Coronary artery (tissue), 2 donors: ENCODE measurements around the gene JAG1.
"Not testable (repeated sequence)": the region's sequence is repeated elsewhere in the genome, so short reads cannot be mapped to it uniquely, and the experiment has no call there.

Experiments used
- DNase-seq: peaks from one replicate; pipeline ENCODE4 v3.0.0-alpha.2; 2017; ENCODE audit warnings: low spot score
- H3K27ac ChIP-seq, 2 donors: fragments of 200-600 bp; sonication (generic); one replicate each; pipeline ENCODE4 v1.5.1; 2016 to 2019
- H3K4me3 ChIP-seq: fragments of 200-600 bp; sonication (generic); 2 replicates; pipeline ENCODE4 v1.5.1; 2016; ENCODE audit warnings: mild to moderate bottlenecking, moderate library complexity
- CTCF ChIP-seq: fragments of 200-600 bp; sonication (generic); IDR thresholded peaks from one replicate; pipeline ENCODE4 v1.5.1; 2019; ENCODE audit warnings: antibody characterized with exemption

Gene JAG1

GRCh38 chr20:10596710-10597121 is 77.1 kb downstream of the JAG1 start:
- DNase-seq: no peak
- H3K4me3 ChIP-seq: no peak overlapping the region
- peak overlapping the region; percentile 8 to 26 for H3K27ac ChIP-seq
- no peak for TF ChIP-seq CTCF

- H3K27ac ChIP-seq: peak overlapping the region in 1 of 2 donors; percentile 80
- DNase-seq: no peak
- TF ChIP-seq CTCF: no peak
- no peak overlapping the region for H3K4me3 ChIP-seq
Measured at GRCh38 chr20:10595985-10596384, 77.8 kb downstream of the JAG1 start.

GRCh38 chr20:10595266-10595665 is 78.5 kb downstream of the JAG1 start:
- no peak for TF ChIP-seq CTCF
- no peak for DNase-seq
- H3K27ac ChIP-seq: peak overlapping the region; percentile 72 to 80
- no peak overlapping the region for H3K4me3 ChIP-seq

GRCh38 chr20:10594296-10594868 is 79.4 kb downstream of the JAG1 start:
- DNase-seq: no peak
- TF ChIP-seq CTCF: no peak
- peak overlapping the region; percentile 72 to 80 for H3K27ac ChIP-seq
- H3K4me3 ChIP-seq: no peak overlapping the region

GRCh38 chr20:10591946-10592521 is 81.8 kb downstream of the JAG1 start:
- no peak for TF ChIP-seq CTCF
- Histone ChIP-seq H3K4me3 (no peak overlapping the region), H3K27ac (peak overlapping the region; percentile 80 to 91)
- DNase-seq: no peak

- Histone ChIP-seq H3K27ac (peak overlapping the region; percentile 80 to 91), H3K4me3 (no peak overlapping the region)
- no peak for TF ChIP-seq CTCF
- DNase-seq: no peak
Measured at GRCh38 chr20:10590950-10591671, 82.7 kb downstream of the JAG1 start.

GRCh38 chr20:10590446-10590845 is 83.4 kb downstream of the JAG1 start:
- not testable (repeated sequence) for DNase-seq, H3K4me3 ChIP-seq
- peak overlapping the region; percentile 80 to 91 for H3K27ac ChIP-seq
